ENCODE results near the gene DOK3.

- TF ChIP-seq, protein P1, sequence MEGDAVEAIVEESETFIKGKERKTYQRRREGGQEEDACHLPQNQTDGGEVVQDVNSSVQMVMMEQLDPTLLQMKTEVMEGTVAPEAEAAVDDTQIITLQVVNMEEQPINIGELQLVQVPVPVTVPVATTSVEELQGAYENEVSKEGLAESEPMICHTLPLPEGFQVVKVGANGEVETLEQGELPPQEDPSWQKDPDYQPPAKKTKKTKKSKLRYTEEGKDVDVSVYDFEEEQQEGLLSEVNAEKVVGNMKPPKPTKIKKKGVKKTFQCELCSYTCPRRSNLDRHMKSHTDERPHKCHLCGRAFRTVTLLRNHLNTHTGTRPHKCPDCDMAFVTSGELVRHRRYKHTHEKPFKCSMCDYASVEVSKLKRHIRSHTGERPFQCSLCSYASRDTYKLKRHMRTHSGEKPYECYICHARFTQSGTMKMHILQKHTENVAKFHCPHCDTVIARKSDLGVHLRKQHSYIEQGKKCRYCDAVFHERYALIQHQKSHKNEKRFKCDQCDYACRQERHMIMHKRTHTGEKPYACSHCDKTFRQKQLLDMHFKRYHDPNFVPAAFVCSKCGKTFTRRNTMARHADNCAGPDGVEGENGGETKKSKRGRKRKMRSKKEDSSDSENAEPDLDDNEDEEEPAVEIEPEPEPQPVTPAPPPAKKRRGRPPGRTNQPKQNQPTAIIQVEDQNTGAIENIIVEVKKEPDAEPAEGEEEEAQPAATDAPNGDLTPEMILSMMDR (IDR thresholded peaks at IDR 0.05; ENCODE audit: poor library complexity), result no peak
- no peak for TF ChIP-seq EZH2phosphoT487 (IDR thresholded peaks at IDR 0.05; ENCODE audit: low read depth, severe bottlenecking, unreplicated experiment)
These were observed 29.8 kb upstream of the DOK3 start for GRCh38 chr5:177539411-177539810.
